Esophagus muscularis mucosa (tissue), 3 donors: ENCODE measurements around the gene ZNF263.

Source experiments
- CTCF ChIP-seq, 3 experiments: fragments of 200-600 bp in 2 of 3; fragments of 450-650 bp in 1 of 3; sonication (generic) in 2 of 3; IDR thresholded peaks; one replicate each; pipeline ENCODE4 v1.5.1; 2017 to 2019; ENCODE audit warnings: antibody characterized with exemption in 3 of 3, mild to moderate bottlenecking in 2 of 3, moderate library complexity in 1 of 3
- POLR2AphosphoS5 ChIP-seq, 2 donors: sonication (generic); formaldehyde crosslinking; IDR thresholded peaks; one replicate each; pipeline ENCODE4 v1.6.1; 2017; ENCODE audit warnings: antibody characterized with exemption in 2 of 2

GRCh38 chr16:3259836-3260235 is 23.5 kb upstream of the ZNF263 start:
- TF ChIP-seq POLR2AphosphoS5 (IDR thresholded peaks at IDR 0.05): no peak
- no peak for TF ChIP-seq CTCF (IDR thresholded peaks at IDR 0.05)
